ENCODE data around the gene TNIK. TPM values are rescaled to one million over a fixed set of nuclear protein-coding genes. Genes with fewer than 3 reads are reported as not detected.

Gene TNIK
- total RNA-seq, 1 experiment from 2014 or later = 19.1 TPM

GRCh38 chr3:171364500-171364899 lies 95.7 kb downstream of the TNIK start:
- no peak for DNase-seq (ENCODE audit: low read depth)
- in situ Hi-C loops (cut with HindIII; ENCODE audit: low pct_unique_long_range_greater_than_20kb, low sequenced_read_pairs) = no loop called here

- in situ Hi-C loops (cut with HindIII; ENCODE audit: low pct_unique_long_range_greater_than_20kb, low sequenced_read_pairs) = no loop called here
- DNase-seq (ENCODE audit: low read depth) = no peak
Observed at GRCh38 chr3:171363202-171363601, 97.0 kb downstream of the TNIK start.

- DNase-seq (ENCODE audit: low read depth) = no peak
- in situ Hi-C loops (cut with HindIII; ENCODE audit: low pct_unique_long_range_greater_than_20kb, low sequenced_read_pairs) = no loop called here
Observed at GRCh38 chr3:171362575-171362974, 97.6 kb downstream of the TNIK start.

GRCh38 chr3:171358881-171359198 lies 101.4 kb downstream of the TNIK start:
- DNase-seq (ENCODE audit: low read depth) = peak; percentile 63
- in situ Hi-C loops (cut with HindIII; ENCODE audit: low pct_unique_long_range_greater_than_20kb, low sequenced_read_pairs) = no loop called here

GRCh38 chr3:171358181-171358880 lies 101.9 kb downstream of the TNIK start:
- in situ Hi-C loops (cut with HindIII; ENCODE audit: low pct_unique_long_range_greater_than_20kb, low sequenced_read_pairs) = no loop called here
- DNase-seq (ENCODE audit: low read depth) = no peak

- in situ Hi-C loops (cut with HindIII; ENCODE audit: low pct_unique_long_range_greater_than_20kb, low sequenced_read_pairs) = no loop called here
- no peak for DNase-seq (ENCODE audit: low read depth)
Observed at GRCh38 chr3:171357721-171358120, 102.5 kb downstream of the TNIK start.

- in situ Hi-C loops (cut with HindIII; ENCODE audit: low pct_unique_long_range_greater_than_20kb, low sequenced_read_pairs) = no loop called here
- no peak for DNase-seq (ENCODE audit: low read depth)
Observed at GRCh38 chr3:171356251-171356650, 104.0 kb downstream of the TNIK start.

- no peak for DNase-seq (ENCODE audit: low read depth)
- in situ Hi-C loops (cut with HindIII; ENCODE audit: low pct_unique_long_range_greater_than_20kb, low sequenced_read_pairs) = no loop called here
Observed at GRCh38 chr3:171354706-171355582, 105.3 kb downstream of the TNIK start.

- no peak for DNase-seq (ENCODE audit: low read depth)
- in situ Hi-C loops (cut with HindIII; ENCODE audit: low pct_unique_long_range_greater_than_20kb, low sequenced_read_pairs) = no loop called here
Observed at GRCh38 chr3:171354049-171354705, 106.0 kb downstream of the TNIK start.

- in situ Hi-C loops (cut with HindIII; ENCODE audit: low pct_unique_long_range_greater_than_20kb, low sequenced_read_pairs) = no loop called here
- peak; percentile 86 for DNase-seq (ENCODE audit: low read depth)
Observed at GRCh38 chr3:171353423-171353822, 106.8 kb downstream of the TNIK start.

GRCh38 chr3:171352387-171352935 lies 107.7 kb downstream of the TNIK start:
- no peak for DNase-seq (ENCODE audit: low read depth)
- in situ Hi-C loops (cut with HindIII; ENCODE audit: low pct_unique_long_range_greater_than_20kb, low sequenced_read_pairs) = no loop called here

- in situ Hi-C loops (cut with HindIII; ENCODE audit: low pct_unique_long_range_greater_than_20kb, low sequenced_read_pairs) = no loop called here
- DNase-seq (ENCODE audit: low read depth) = peak; percentile 96
Observed at GRCh38 chr3:171351676-171352075, 108.5 kb downstream of the TNIK start.

- in situ Hi-C loops (cut with HindIII; ENCODE audit: low pct_unique_long_range_greater_than_20kb, low sequenced_read_pairs) = no loop called here
- no peak for DNase-seq (ENCODE audit: low read depth)
Observed at GRCh38 chr3:171350364-171350763, 109.8 kb downstream of the TNIK start.

- DNase-seq (ENCODE audit: low read depth) = no peak
- in situ Hi-C loops (cut with HindIII; ENCODE audit: low pct_unique_long_range_greater_than_20kb, low sequenced_read_pairs) = no loop called here
Observed at GRCh38 chr3:171349392-171349791, 110.8 kb downstream of the TNIK start.

GRCh38 chr3:171348121-171348520 lies 112.1 kb downstream of the TNIK start:
- DNase-seq (ENCODE audit: low read depth) = no peak
- in situ Hi-C loops (cut with HindIII; ENCODE audit: low pct_unique_long_range_greater_than_20kb, low sequenced_read_pairs) = no loop called here

GRCh38 chr3:171347301-171348039 lies 112.7 kb downstream of the TNIK start:
- DNase-seq (ENCODE audit: low read depth) = no peak

GRCh38 chr3:171346582-171347300 lies 113.5 kb downstream of the TNIK start:
- in situ Hi-C loops (cut with HindIII; ENCODE audit: low pct_unique_long_range_greater_than_20kb, low sequenced_read_pairs) = no loop called here
- DNase-seq (ENCODE audit: low read depth) = peak; percentile 73

More at GRCh38 chr3:171347301-171348039, 112.7 kb downstream of the TNIK start:
- in situ Hi-C loops (cut with HindIII; ENCODE audit: low pct_unique_long_range_greater_than_20kb, low sequenced_read_pairs) = no loop called here

GRCh38 chr3:171346019-171346418 lies 114.2 kb downstream of the TNIK start:
- DNase-seq (ENCODE audit: low read depth) = no peak
- in situ Hi-C loops (cut with HindIII; ENCODE audit: low pct_unique_long_range_greater_than_20kb, low sequenced_read_pairs) = no loop called here
